Measurements from ENCODE around the gene CETN1. TPM values are rescaled to one million over a fixed set of nuclear protein-coding genes. Genes with fewer than 3 reads are reported as not detected.

CETN1 gene
- polyA plus RNA-seq, 1 donor from 2014 or later, result not detected

DNA sequence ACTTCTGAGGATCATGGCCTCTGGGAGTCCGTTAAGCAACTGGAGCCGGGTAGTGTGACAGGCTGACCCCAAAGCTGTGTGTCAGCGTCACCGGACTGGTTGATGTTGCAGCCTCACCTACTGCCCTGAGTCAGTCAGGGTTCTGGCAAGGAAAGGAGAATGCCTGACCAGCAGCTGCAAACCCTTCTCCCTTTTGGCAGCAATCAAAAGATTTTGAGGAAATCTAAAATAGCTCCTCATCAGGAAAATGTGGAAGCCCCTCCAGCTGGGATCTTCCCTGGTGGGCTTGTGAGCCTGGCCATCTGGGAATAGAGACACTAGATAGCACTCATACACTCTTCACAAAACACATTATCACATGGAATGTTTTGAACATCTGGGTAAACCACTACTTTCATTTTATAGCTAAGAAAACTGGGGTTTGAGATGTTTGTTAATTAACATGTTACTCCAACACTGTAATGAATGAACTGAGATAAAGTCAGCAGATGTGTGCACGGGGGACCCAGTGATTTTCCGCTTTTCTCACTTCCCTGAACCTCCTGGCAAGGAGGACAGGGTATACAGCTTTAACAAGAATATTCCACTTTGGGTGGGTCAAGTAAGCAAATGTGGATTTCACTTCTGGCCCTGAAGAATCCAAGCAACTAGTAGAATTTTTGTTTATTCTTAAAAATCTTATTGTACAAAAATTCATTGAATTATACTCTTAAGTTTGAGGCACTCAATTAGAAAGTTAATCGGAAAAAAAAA, 41.3 kb downstream of the CETN1 start:
- Histone ChIP-seq H3K27ac (ENCODE audit: low read length) (no peak overlapping the region), H3K79me2 (replicated peaks; ENCODE audit: insufficient read depth, low read length) (no peaks in the 10 kb centered on the region), H3K36me3 (ENCODE audit: insufficient read depth, low read length) (no peaks in the 10 kb centered on the region), H4K20me1 (ENCODE audit: insufficient read depth) (no peaks in the 10 kb centered on the region), H3K9me3 (ENCODE audit: low read length) (no peaks in the 10 kb centered on the region), H3K4me2 (ENCODE audit: low read length) (no peak overlapping the region), H3K27me3 (ENCODE audit: insufficient read depth, low read depth, low read length) (no peaks in the 10 kb centered on the region), H2AFZ (ENCODE audit: low read depth, low read length) (no peak overlapping the region), H3K9me2 (ENCODE audit: insufficient read depth, low read length) (no peaks in the 10 kb centered on the region), H3K9ac (ENCODE audit: low read length) (no peak overlapping the region), H3F3A (ENCODE audit: insufficient read depth, low read length, poor library complexity, severe bottlenecking) (no peaks in the 10 kb centered on the region), H3K4me3 (ENCODE audit: low read length) (no peak overlapping the region)
- no peak for TF ChIP-seq RAD21 (conservative IDR thresholded peaks at IDR 0.05)
- no peak for TF ChIP-seq EZH2 (IDR thresholded peaks at IDR 0.05; ENCODE audit: borderline replicate concordance, insufficient read depth, low read length, poor library complexity, severe bottlenecking)
- TF ChIP-seq POLR2AphosphoS5 (IDR thresholded peaks at IDR 0.05), result no peak
- TF ChIP-seq EP300 (conservative IDR thresholded peaks at IDR 0.05; ENCODE audit: poor library complexity, severe bottlenecking), result no peak
- TF ChIP-seq TAF1 (IDR thresholded peaks at IDR 0.05; ENCODE audit: low read depth), result no peak
- TF ChIP-seq, protein P1, sequence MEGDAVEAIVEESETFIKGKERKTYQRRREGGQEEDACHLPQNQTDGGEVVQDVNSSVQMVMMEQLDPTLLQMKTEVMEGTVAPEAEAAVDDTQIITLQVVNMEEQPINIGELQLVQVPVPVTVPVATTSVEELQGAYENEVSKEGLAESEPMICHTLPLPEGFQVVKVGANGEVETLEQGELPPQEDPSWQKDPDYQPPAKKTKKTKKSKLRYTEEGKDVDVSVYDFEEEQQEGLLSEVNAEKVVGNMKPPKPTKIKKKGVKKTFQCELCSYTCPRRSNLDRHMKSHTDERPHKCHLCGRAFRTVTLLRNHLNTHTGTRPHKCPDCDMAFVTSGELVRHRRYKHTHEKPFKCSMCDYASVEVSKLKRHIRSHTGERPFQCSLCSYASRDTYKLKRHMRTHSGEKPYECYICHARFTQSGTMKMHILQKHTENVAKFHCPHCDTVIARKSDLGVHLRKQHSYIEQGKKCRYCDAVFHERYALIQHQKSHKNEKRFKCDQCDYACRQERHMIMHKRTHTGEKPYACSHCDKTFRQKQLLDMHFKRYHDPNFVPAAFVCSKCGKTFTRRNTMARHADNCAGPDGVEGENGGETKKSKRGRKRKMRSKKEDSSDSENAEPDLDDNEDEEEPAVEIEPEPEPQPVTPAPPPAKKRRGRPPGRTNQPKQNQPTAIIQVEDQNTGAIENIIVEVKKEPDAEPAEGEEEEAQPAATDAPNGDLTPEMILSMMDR (IDR thresholded peaks at IDR 0.05; ENCODE audit: poor library complexity, severe bottlenecking), result no peak
- no peak for TF ChIP-seq REST (IDR thresholded peaks at IDR 0.05; ENCODE audit: borderline replicate concordance)
- TF ChIP-seq MXI1 (conservative IDR thresholded peaks at IDR 0.05; ENCODE audit: poor library complexity, severe bottlenecking), result no peak
- TF ChIP-seq SMC3 (conservative IDR thresholded peaks at IDR 0.05; ENCODE audit: poor library complexity), result no peak

- no peak overlapping the region for H3K9ac ChIP-seq (ENCODE audit: low read length)
- no peak overlapping the region for H3K27ac ChIP-seq (ENCODE audit: low read length)
- no peaks in the 10 kb centered on the region for H3K27me3 ChIP-seq (ENCODE audit: insufficient read depth, low read depth, low read length)
- no peaks in the 10 kb centered on the region for H4K20me1 ChIP-seq (ENCODE audit: insufficient read depth)
- no peak overlapping the region for H2AFZ ChIP-seq (ENCODE audit: low read depth, low read length)
- TF ChIP-seq EZH2 (IDR thresholded peaks at IDR 0.05; ENCODE audit: borderline replicate concordance, insufficient read depth, low read length, poor library complexity, severe bottlenecking) (no peak), MXI1 (conservative IDR thresholded peaks at IDR 0.05; ENCODE audit: poor library complexity, severe bottlenecking) (no peak), EP300 (conservative IDR thresholded peaks at IDR 0.05; ENCODE audit: poor library complexity, severe bottlenecking) (no peak), REST (IDR thresholded peaks at IDR 0.05; ENCODE audit: borderline replicate concordance) (no peak), RAD21 (conservative IDR thresholded peaks at IDR 0.05) (no peak), TAF1 (IDR thresholded peaks at IDR 0.05; ENCODE audit: low read depth) (no peak), SMC3 (conservative IDR thresholded peaks at IDR 0.05; ENCODE audit: poor library complexity) (no peak)
- TF ChIP-seq, protein P1 (IDR thresholded peaks at IDR 0.05; ENCODE audit: poor library complexity, severe bottlenecking), result no peak
- H3K4me3 ChIP-seq (ENCODE audit: low read length), result no peak overlapping the region
- no peaks in the 10 kb centered on the region for H3F3A ChIP-seq (ENCODE audit: insufficient read depth, low read length, poor library complexity, severe bottlenecking)
- H3K4me2 ChIP-seq (ENCODE audit: low read length), result no peak overlapping the region
- no peaks in the 10 kb centered on the region for H3K36me3 ChIP-seq (ENCODE audit: insufficient read depth, low read length)
- no peaks in the 10 kb centered on the region for H3K79me2 ChIP-seq (replicated peaks; ENCODE audit: insufficient read depth, low read length)
- no peaks in the 10 kb centered on the region for H3K9me2 ChIP-seq (ENCODE audit: insufficient read depth, low read length)
- H3K9me3 ChIP-seq (ENCODE audit: low read length), result no peaks in the 10 kb centered on the region
These were observed 42.1 kb downstream of the CETN1 start for GRCh38 chr18:622289-622688.
